Aorta (tissue), 5 donors: Measurements from ENCODE around the gene ARL15. TPM values are rescaled to one million over a fixed set of nuclear protein-coding genes. Genes with fewer than 3 reads are reported as not detected.
"Not testable (repeated sequence)": the region's sequence is repeated elsewhere in the genome, so short reads cannot be mapped to it uniquely, and the experiment has no call there.

Source experiments
- ATAC-seq: fragments of 200-7000 bp; cut with Tn5 transposase; one replicate; pipeline ENCODE4 v1.9.1; 2022; ENCODE audit warnings: moderate library complexity; ENCODE audit not compliant: low FRiP score
- DNase-seq, 2 donors: peaks; one replicate each; pipeline ENCODE4 v3.0.0-alpha.2; 2020
- H3K27ac ChIP-seq, 2 donors: one replicate each; pipeline ENCODE4 v1.5.1; 2013; ENCODE audit warnings: low read length in 2 of 2, mild to moderate bottlenecking in 2 of 2, moderate library complexity in 2 of 2, control low read depth in 1 of 2, inconsistent platforms in 1 of 2, low read depth in 1 of 2
- H3K27me3 ChIP-seq, 2 donors: one replicate each; pipeline ENCODE4 v1.6.1; 2013; ENCODE audit warnings: control low read depth in 1 of 2, low read length in 1 of 2, mild to moderate bottlenecking in 1 of 2, moderate library complexity in 1 of 2; ENCODE audit not compliant: insufficient read depth in 2 of 2, control insufficient read depth in 1 of 2
- H3K36me3 ChIP-seq, 2 donors: one replicate each; pipeline ENCODE4 v1.6.1; 2013; ENCODE audit warnings: control low read depth in 1 of 2, low read length in 1 of 2, mild to moderate bottlenecking in 1 of 2; ENCODE audit not compliant: insufficient read depth in 2 of 2, control insufficient read depth in 1 of 2
- H3K4me1 ChIP-seq, 2 donors: one replicate each; pipeline ENCODE4 v1.6.1; 2013; ENCODE audit warnings: low read length in 2 of 2, control low read depth in 1 of 2, mild to moderate bottlenecking in 1 of 2, moderate library complexity in 1 of 2; ENCODE audit not compliant: insufficient read depth in 2 of 2, control insufficient read depth in 1 of 2
- H3K4me3 ChIP-seq, 2 donors: one replicate each; pipeline ENCODE4 v1.5.1; 2013; ENCODE audit warnings: low read length in 2 of 2, control low read depth in 1 of 2, mild to moderate bottlenecking in 1 of 2
- H3K9me3 ChIP-seq: one replicate; pipeline ENCODE4 v1.6.1; 2013; ENCODE audit warnings: mild to moderate bottlenecking, low read length; ENCODE audit not compliant: control insufficient read depth
- WGBS, 2 donors: extraction: QIAGEN DNeasy Blood & Tissue Kit; methylation state at CpG; one replicate each; pipeline ENCODE4 v1.1.7; 2013; 5-methylcytosine and 5-hydroxymethylcytosine counted together
- intact Hi-C, 2 donors: fragments of 100-400 bp; cut with DNase I; formaldehyde crosslinking; loops; one replicate each; pipeline versions ENCODE4 v1.14.2 to v1.15.0; 2022
- polyA plus RNA-seq, 2 donors: library from polyadenylated mRNA; stranded (reverse); fragments of 200-250 nt; gene quantifications; one replicate each; pipeline ENCODE4 v1.2.3, GENCODE V29; 2013
- total RNA-seq, 2 donors: library from RNA; stranded (reverse); fragmentation: NEBNext Ultra II Directional; extraction: Animal tissue kit (Norgen Biotek cat#: 25700); gene quantifications; one replicate each; pipeline ENCODE4 v1.2.1, GENCODE V29; 2021
- donor health status: healthy with polysubstance abuse.
- donor health status: Bipolar disorder and iron deficiency.
- donor health status: DM: no; HTN: no; CAD: no.
- donor health status: DM: no; HTN: no; CAD: no.
- donor health status: DM: yes; HTN: yes; CAD: no.

ARL15 gene
- total and polyA plus RNA-seq, 4 donors, result 7.4 to 44.7 (median 19.8) TPM

DNA sequence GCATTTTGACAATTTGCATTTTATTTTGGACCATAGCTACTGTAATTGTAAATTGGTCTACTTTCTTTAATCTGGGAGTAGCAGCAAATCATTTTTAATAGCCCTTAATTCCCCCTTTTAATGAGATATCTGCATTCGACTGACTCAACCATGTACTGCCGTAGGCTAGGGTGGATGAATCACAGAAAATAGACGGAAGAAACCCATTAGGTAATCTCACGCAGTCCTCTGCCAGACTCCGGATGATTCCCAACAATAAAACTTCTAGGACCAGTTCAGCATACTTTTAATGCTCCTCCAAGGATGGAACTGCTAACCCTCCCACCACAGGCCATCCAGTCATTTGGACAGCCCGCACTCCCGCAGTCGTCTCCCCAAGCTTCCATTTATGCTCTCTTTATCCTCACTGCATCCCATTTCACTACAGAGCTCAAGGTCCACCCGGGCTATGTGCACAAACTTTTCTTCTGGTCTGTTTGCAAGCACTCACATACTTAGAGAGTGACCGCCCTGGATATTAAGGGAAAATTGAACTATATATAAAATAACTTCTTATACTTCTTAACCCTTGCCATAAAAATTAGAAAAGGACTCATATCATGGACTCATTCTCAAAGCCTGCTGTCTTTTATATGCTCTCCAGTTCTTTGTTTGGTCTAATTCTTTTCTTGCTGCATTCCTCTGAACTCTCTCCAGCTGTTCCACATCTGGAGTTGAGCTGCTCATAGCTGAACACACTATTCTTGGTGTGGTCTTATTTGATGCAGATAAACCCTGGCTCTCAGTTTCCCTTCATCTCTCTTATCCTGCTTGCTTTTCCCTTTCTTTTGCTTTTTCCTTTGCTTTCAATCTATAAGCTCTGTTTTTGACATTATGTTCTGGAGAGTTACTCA, 326.6 kb downstream of the ARL15 start:
- Histone ChIP-seq H3K9me3 (no peaks in the 10 kb centered on the region), H3K4me3 (no peak overlapping the region), H3K36me3 (no peaks in the 10 kb centered on the region), H3K4me1 (no peaks in the 10 kb centered on the region), H3K27ac (no peak overlapping the region), H3K27me3 (no peaks in the 10 kb centered on the region)
- 87 to 93% methylated on average over 10 of the region's 10 CpGs for WGBS, 2 donors
- ATAC-seq (no peak), DNase-seq (no peak)
- intact Hi-C loops, result no loop called here

DNA sequence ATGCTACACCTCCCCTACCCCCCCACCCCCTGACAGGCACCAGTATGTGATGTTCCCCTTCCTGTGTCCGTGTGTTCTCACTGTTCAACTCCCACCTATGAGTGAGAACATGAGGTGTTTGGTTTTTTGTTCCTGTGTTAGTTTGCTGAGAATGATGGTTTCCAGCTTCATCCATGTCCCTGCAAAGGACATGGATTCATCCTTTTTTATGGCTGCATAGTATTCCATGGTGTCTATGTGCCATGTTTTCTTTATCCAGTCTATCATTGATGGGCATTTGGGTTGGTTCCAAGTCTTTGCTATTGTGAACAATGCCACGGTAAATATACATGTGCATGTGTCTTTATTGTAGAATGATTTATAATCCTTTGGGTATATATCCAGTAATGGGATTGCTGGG, 328.1 kb downstream of the ARL15 start:
- ATAC-seq, result not testable (repeated sequence)

DNA sequence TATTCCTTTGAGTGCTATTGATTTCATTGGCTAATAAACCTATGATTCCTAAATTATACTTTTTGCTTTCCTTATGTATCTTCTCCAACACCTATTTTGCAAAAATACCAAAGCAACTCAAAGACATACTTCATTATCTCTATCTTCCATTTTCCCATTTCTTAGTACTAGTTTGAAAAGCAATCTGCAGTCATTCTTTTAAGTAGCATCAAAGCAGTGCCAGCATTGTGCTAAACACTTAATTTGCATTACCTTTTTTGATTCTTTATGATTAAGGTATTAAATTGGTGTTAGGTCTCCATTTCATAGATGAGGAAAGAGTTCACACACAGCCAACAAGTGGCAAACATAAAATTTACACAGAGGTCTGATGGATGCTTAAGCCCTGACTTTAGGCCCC, 330.3 kb downstream of the ARL15 start:
- Histone ChIP-seq H3K36me3 (no peaks in the 10 kb centered on the region), H3K9me3 (no peaks in the 10 kb centered on the region), H3K4me3 (no peak overlapping the region), H3K27ac (no peak overlapping the region), H3K4me1 (no peaks in the 10 kb centered on the region), H3K27me3 (no peaks in the 10 kb centered on the region)
- intact Hi-C loops, result no loop called here
- DNase-seq (no peak), ATAC-seq (no peak)

More for the DNA sequence above, 328.1 kb downstream of the ARL15 start:
- H3K4me3 ChIP-seq, intact Hi-C loops, H3K4me1 ChIP-seq, H3K27ac ChIP-seq, H3K36me3 ChIP-seq, H3K27me3 ChIP-seq, H3K9me3 ChIP-seq, DNase-seq: not testable (repeated sequence)
- 99 to 100% methylated on average over 2 of the region's 2 CpGs for WGBS, 2 donors

DNA sequence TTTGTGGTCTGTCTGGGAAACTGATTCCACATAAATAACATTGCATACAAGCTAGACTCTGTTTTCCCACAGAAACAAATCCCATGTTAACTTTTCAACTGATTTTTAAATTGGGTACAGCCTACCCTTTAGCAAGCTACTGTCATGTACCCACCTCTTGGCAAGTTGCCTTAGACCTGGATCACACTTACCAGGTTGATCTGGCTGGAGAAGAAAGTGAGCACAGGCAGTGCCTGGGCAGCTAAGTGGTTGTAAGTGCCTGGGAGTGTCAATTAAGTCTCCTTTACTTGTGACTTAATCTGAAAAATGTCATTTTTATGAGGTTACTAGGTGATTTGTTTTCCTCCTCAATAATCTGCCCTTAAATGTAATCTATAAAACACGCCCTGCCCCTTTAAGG, 336.4 kb downstream of the ARL15 start:
- H3K4me3 ChIP-seq, result no peak overlapping the region
- no peak for ATAC-seq
- no peak for DNase-seq
- no peaks in the 10 kb centered on the region for H3K27me3 ChIP-seq
- WGBS, 2 donors, result 91 to 96% methylated on average over 1 of the region's 1 CpG
- no peaks in the 10 kb centered on the region for H3K36me3 ChIP-seq
- H3K9me3 ChIP-seq, result no peaks in the 10 kb centered on the region
- H3K27ac ChIP-seq, result no peak overlapping the region
- intact Hi-C loops, result no loop called here
- H3K4me1 ChIP-seq, result no peaks in the 10 kb centered on the region

DNA sequence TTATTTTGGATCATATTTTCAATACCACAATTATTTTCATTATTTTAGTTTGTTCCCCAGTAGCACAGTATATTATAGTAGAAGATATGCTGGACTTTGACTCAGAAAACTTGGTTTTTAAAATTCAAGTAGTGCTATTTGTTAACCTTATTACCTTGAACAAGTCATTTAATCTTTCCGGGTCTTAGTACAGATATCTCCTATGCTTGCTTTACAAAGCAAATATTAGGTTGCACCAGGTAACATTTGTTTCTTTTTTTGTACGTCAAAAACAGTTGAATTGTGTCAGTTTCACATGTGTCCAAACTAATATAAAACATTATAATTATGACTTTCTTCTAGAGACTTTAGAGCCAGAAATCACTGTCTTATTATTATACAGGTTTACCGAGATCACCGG, 338.1 kb downstream of the ARL15 start:
- Histone ChIP-seq H3K27ac (no peak overlapping the region), H3K4me3 (no peak overlapping the region), H3K9me3 (no peaks in the 10 kb centered on the region), H3K36me3 (no peaks in the 10 kb centered on the region), H3K27me3 (no peaks in the 10 kb centered on the region), H3K4me1 (no peaks in the 10 kb centered on the region)
- 94 to 96% methylated on average over 4 of the region's 4 CpGs for WGBS, 2 donors
- intact Hi-C loops, result no loop called here
- DNase-seq (no peak), ATAC-seq (no peak)

DNA sequence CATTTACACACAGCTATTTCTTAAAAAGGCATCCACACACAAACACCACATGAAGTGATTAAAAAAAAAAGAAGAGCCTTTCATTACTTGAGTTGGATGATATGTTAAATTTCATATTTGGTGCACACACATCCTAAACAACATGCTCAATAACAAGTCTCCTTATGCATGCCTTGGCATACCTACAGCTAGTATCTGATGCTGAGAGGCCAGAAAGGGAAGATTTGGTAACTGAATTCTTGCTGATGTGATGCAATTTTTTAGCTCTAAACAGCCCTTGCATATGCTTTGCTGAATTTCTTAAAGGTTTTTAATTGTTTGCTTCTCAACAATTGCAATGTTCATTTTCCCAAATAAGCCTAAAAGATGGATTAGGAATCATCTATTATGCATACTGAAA, 338.8 kb downstream of the ARL15 start:
- no peaks in the 10 kb centered on the region for H3K4me1 ChIP-seq
- ATAC-seq (no peak), DNase-seq (no peak)
- no peak overlapping the region for H3K4me3 ChIP-seq
- H3K9me3 ChIP-seq, result no peaks in the 10 kb centered on the region
- no peaks in the 10 kb centered on the region for H3K27me3 ChIP-seq
- no peak overlapping the region for H3K27ac ChIP-seq
- no peaks in the 10 kb centered on the region for H3K36me3 ChIP-seq
- intact Hi-C loops, result no loop called here

DNA sequence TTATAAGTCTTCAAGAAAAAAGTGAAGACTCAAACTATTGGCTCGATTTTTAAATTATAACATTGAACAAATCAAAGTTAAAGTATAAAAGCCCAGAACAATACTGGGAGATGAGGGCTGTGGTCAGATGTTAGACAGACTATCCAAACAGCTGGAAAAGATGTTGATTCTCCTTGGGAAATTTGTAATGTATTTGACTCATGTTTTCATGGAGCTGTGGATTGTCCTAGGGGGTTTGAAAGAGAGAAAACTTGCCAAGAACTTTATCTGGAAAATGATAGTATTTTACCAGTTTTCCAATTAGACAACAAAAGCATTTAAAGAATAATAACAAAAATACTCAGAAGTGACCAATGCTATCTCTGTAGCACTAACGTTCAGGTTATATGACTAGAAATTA, 339.2 kb downstream of the ARL15 start:
- 45 to 57% methylated on average over 2 of the region's 2 CpGs for WGBS, 2 donors
- no peaks in the 10 kb centered on the region for H3K4me1 ChIP-seq
- intact Hi-C loops, result no loop called here
- H3K4me3 ChIP-seq, result no peak overlapping the region
- no peak overlapping the region for H3K27ac ChIP-seq
- no peaks in the 10 kb centered on the region for H3K9me3 ChIP-seq
- no peaks in the 10 kb centered on the region for H3K27me3 ChIP-seq
- DNase-seq (no peak), ATAC-seq (no peak)
- H3K36me3 ChIP-seq, result no peaks in the 10 kb centered on the region

DNA sequence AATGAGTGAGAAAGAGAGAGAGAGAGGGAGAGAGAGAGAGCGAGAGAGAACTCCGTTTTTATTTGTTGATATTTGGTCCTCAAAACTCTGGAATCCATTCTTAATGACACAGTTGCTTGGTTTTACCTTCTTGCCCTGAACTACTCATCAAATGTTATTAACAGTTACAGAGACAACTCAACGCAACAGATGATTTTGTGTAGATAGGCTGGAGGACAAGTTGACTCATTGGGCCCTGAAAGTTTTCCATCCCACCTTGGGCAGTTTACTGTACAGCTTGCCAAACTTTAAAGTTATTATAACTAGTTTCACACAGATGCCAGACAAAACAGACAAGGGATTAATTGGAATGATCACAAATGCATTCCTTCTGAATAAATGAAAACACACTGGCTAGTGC, 339.9 kb downstream of the ARL15 start:
- no peak for ATAC-seq
- Histone ChIP-seq H3K4me3 (no peak overlapping the region), H3K27ac (no peak overlapping the region), H3K9me3 (no peaks in the 10 kb centered on the region), H3K4me1 (no peaks in the 10 kb centered on the region), H3K36me3 (no peaks in the 10 kb centered on the region), H3K27me3 (no peaks in the 10 kb centered on the region)
- intact Hi-C loops, result no loop called here
- DNase-seq, result no peak
- 65 to 66% methylated on average over 3 of the region's 3 CpGs for WGBS, 2 donors

DNA sequence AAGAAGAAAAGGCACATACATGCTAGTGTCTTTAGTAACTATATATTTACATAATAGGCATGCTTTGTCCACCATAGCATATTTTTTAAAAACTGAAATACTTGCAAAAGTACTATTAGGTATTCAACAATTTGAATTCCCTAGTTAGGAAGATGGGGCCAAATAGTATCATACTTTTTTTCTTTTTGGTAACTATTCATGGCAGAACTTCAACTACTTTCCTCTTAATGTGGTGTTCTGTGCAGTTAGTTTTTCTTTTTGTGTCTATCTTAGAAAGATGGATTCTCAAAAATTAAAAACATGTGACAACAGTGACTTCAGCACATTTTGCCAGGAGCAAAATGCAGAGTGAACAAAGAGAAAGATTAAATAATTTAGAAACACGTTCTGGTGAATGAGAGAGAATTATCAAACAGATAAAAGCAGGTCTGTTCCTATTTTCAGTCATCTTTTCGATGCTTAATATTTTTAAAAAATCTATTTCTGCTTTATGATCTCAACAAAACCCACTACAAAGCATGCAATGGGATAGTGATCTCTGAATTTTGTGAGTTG, 341.1 kb downstream of the ARL15 start:
- 76 to 81% methylated on average over 2 of the region's 2 CpGs for WGBS, 2 donors
- Histone ChIP-seq H3K27me3 (no peaks in the 10 kb centered on the region), H3K9me3 (no peaks in the 10 kb centered on the region), H3K4me1 (no peaks in the 10 kb centered on the region), H3K27ac (no peak overlapping the region), H3K4me3 (no peak overlapping the region), H3K36me3 (no peaks in the 10 kb centered on the region)
- intact Hi-C loops, result no loop called here
- no peak for DNase-seq
- no peak for ATAC-seq
